ENCODE results near the gene WASHC3. TPM values are rescaled to one million over a fixed set of nuclear protein-coding genes. Genes with fewer than 3 reads are reported as not detected.

Gene WASHC3
- total RNA-seq, 1 experiment from 2014 or later, result 140 TPM

GRCh38 chr12:101968770-101969169, 93.0 kb downstream of the WASHC3 start:
- DNase-seq (ENCODE audit: low read depth), result no peak

- DNase-seq (ENCODE audit: low read depth), result no peak
Measured at GRCh38 chr12:101967506-101967905, 94.3 kb downstream of the WASHC3 start.

- DNase-seq (ENCODE audit: low read depth), result no peak
Measured at GRCh38 chr12:101966496-101966895, 95.3 kb downstream of the WASHC3 start.

GRCh38 chr12:101963697-101964096, 98.1 kb downstream of the WASHC3 start:
- DNase-seq (ENCODE audit: low read depth), result no peak

Other genes with a start within 250 kb of the WASHC3 start
- gene GNPTAB, start 231.0 kb downstream of the WASHC3 start, total RNA-seq (2014; rRNA removed; shearing (Covaris generic)), result 11.0 and 12.3 TPM in 2 replicates
- 2.6 and 4.8 TPM in 2 replicates for gene DRAM1, start 184.4 kb downstream of the WASHC3 start, total RNA-seq (2014; rRNA removed; shearing (Covaris generic))
- gene NUP37, start 58.1 kb upstream of the WASHC3 start, total RNA-seq (2014; rRNA removed; shearing (Covaris generic)), result 74.9 and 82.5 TPM in 2 replicates
- gene PARPBP, start 58.2 kb upstream of the WASHC3 start, total RNA-seq (2014; rRNA removed; shearing (Covaris generic)), result 43.1 and 59.6 TPM in 2 replicates
- gene PMCH, start 135.8 kb upstream of the WASHC3 start, total RNA-seq (2014; rRNA removed; shearing (Covaris generic)), result not detected in 2 replicates